ENCODE data around the gene PAX3.

Gene PAX3

GRCh38 chr2:222269132-222269531 is 29.7 kb downstream of the PAX3 start:
- TF ChIP-seq REST (IDR thresholded peaks at IDR 0.05; ENCODE audit: insufficient read depth in 1 of 2, low read depth in 2 of 2, low read length in 2 of 2) (no peak), POLR2AphosphoS5 (IDR thresholded peaks at IDR 0.05; ENCODE audit: low read depth, low read length) (no peak), SIN3A (IDR thresholded peaks at IDR 0.05; ENCODE audit: borderline replicate concordance, insufficient read depth, low read length) (no peak), TAF1 (IDR thresholded peaks at IDR 0.05; ENCODE audit: borderline replicate concordance, insufficient read depth, low read length) (no peak), FOXP2 (optimal IDR thresholded peaks at IDR 0.05; ENCODE audit: borderline replicate concordance, extremely low read depth, extremely low read length, insufficient read depth) (no peak)

GRCh38 chr2:222268311-222268990 is 30.3 kb downstream of the PAX3 start:
- TF ChIP-seq FOXP2 (optimal IDR thresholded peaks at IDR 0.05; ENCODE audit: borderline replicate concordance, extremely low read depth, extremely low read length, insufficient read depth) (no peak), SIN3A (IDR thresholded peaks at IDR 0.05; ENCODE audit: borderline replicate concordance, insufficient read depth, low read length) (no peak), POLR2AphosphoS5 (IDR thresholded peaks at IDR 0.05; ENCODE audit: low read depth, low read length) (no peak), REST (IDR thresholded peaks at IDR 0.05; ENCODE audit: insufficient read depth in 1 of 2, low read depth in 2 of 2, low read length in 2 of 2) (no peak), TAF1 (IDR thresholded peaks at IDR 0.05; ENCODE audit: borderline replicate concordance, insufficient read depth, low read length) (no peak)

- no peak for TF ChIP-seq TAF1 (IDR thresholded peaks at IDR 0.05; ENCODE audit: borderline replicate concordance, insufficient read depth, low read length)
- TF ChIP-seq POLR2AphosphoS5 (IDR thresholded peaks at IDR 0.05; ENCODE audit: low read depth, low read length) = no peak
- no peak for TF ChIP-seq SIN3A (IDR thresholded peaks at IDR 0.05; ENCODE audit: borderline replicate concordance, insufficient read depth, low read length)
- no peak for TF ChIP-seq FOXP2 (optimal IDR thresholded peaks at IDR 0.05; ENCODE audit: borderline replicate concordance, extremely low read depth, extremely low read length, insufficient read depth)
- no peak for TF ChIP-seq REST (IDR thresholded peaks at IDR 0.05; ENCODE audit: insufficient read depth in 1 of 2, low read depth in 2 of 2, low read length in 2 of 2)
Observed at GRCh38 chr2:222264791-222265320, 33.9 kb downstream of the PAX3 start.

- TF ChIP-seq TAF1 (IDR thresholded peaks at IDR 0.05; ENCODE audit: borderline replicate concordance, insufficient read depth, low read length) (no peak), FOXP2 (optimal IDR thresholded peaks at IDR 0.05; ENCODE audit: borderline replicate concordance, extremely low read depth, extremely low read length, insufficient read depth) (no peak), POLR2AphosphoS5 (IDR thresholded peaks at IDR 0.05; ENCODE audit: low read depth, low read length) (no peak), SIN3A (IDR thresholded peaks at IDR 0.05; ENCODE audit: borderline replicate concordance, insufficient read depth, low read length) (no peak), REST (IDR thresholded peaks at IDR 0.05; ENCODE audit: insufficient read depth in 1 of 2, low read depth in 2 of 2, low read length in 2 of 2) (no peak)
Observed at GRCh38 chr2:222261504-222261903, 37.3 kb downstream of the PAX3 start.
